H1 (cell line): ENCODE measurements around the gene RCBTB1. TPM values are rescaled to one million over a fixed set of nuclear protein-coding genes. Genes with fewer than 3 reads are reported as not detected.

ENCODE experiments used
- CTCF ChIA-PET: fragments of 300-600 bp; sonication (Branson Sonifier 250); formaldehyde crosslinking; loops from one replicate; lab custom pipeline; 2021; ENCODE audit not compliant: partially characterized antibody; lab: Charles Lee
- POLR2A ChIA-PET: fragments of 300-600 bp; sonication (Branson Sonifier 250); formaldehyde crosslinking; loops from one replicate; lab custom pipeline; 2021; ENCODE audit warnings: inconsistent platforms; ENCODE audit not compliant: partially characterized antibody; lab: Charles Lee
- DNase-seq, 2 experiments: peaks; one replicate each; pipeline versions ENCODE4 v3.0.0 to v3.0.0-alpha.2; 2010 to 2022; ENCODE audit warnings: low spot score in 2 of 2, low read depth in 1 of 2, mixed read lengths in 1 of 2
- FAIRE-seq: peaks from 2 replicates; lab custom pipeline; 2011; peaks lifted over from hg19 to GRCh38; lab: Jason Lieb, UNC
- H2AFZ ChIP-seq: 2 replicates; pipeline ENCODE4 v1.8.1; 2012; ENCODE audit warnings: low read length, inconsistent platforms
- H2AK5ac ChIP-seq: 2 replicates; pipeline ENCODE4 v1.6.1; 2013; ENCODE audit warnings: low read depth, low read length
- H2BK120ac ChIP-seq: replicated peaks from 2 replicates; pipeline ENCODE3; 2013; ENCODE audit warnings: low read depth, low read length, inconsistent platforms
- H2BK12ac ChIP-seq: 2 replicates; pipeline ENCODE4 v1.6.1; 2013; ENCODE audit warnings: low read depth, low read length
- H2BK15ac ChIP-seq: 2 replicates; pipeline ENCODE4 v1.6.1; 2013; ENCODE audit warnings: low read length
- H2BK20ac ChIP-seq: 2 replicates; pipeline ENCODE4 v1.6.1; 2013; ENCODE audit warnings: low read length
- H2BK5ac ChIP-seq: 2 replicates; pipeline ENCODE4 v1.6.1; 2013; ENCODE audit warnings: low read depth, low read length
- H3K14ac ChIP-seq: 2 replicates; pipeline ENCODE4 v1.6.1; 2013; ENCODE audit warnings: inconsistent platforms; ENCODE audit not compliant: insufficient read length
- H3K18ac ChIP-seq: 2 replicates; pipeline ENCODE4 v1.6.1; 2013; ENCODE audit warnings: low read length; ENCODE audit errors: extremely low read depth
- H3K23ac ChIP-seq: 2 replicates; pipeline ENCODE4 v1.6.1; 2013; ENCODE audit warnings: inconsistent platforms; ENCODE audit not compliant: insufficient read length
- H3K23me2 ChIP-seq: 2 replicates; pipeline ENCODE4 v1.6.1; 2013; ENCODE audit warnings: low read depth, low read length
- H3K27ac ChIP-seq: 2 replicates; pipeline ENCODE4 v1.6.1; 2011; ENCODE audit warnings: low read depth, low read length, inconsistent platforms
- H3K27me3 ChIP-seq, 4 experiments: replicated peaks in 1 of 4; 1 replicate in 1 of 4; 2 replicates in 3 of 4; pipeline versions ENCODE4 v1.6.1 to v1.8.1; 2011 to 2013; ENCODE audit warnings: low read length in 3 of 4, mild to moderate bottlenecking in 3 of 4, inconsistent platforms in 2 of 4, mixed read lengths in 2 of 4, moderate library complexity in 1 of 4; ENCODE audit not compliant: control insufficient read depth in 3 of 4, insufficient read depth in 3 of 4; ENCODE audit errors: extremely low read depth in 1 of 4
- H3K36me3 ChIP-seq, 4 experiments: 2 replicates each; pipeline versions ENCODE4 v1.6.1 to v1.8.1; 2011 to 2013; ENCODE audit warnings: mild to moderate bottlenecking in 4 of 4, low read length in 3 of 4, moderate library complexity in 2 of 4, control low read depth in 1 of 4, inconsistent platforms in 1 of 4; ENCODE audit not compliant: insufficient read depth in 4 of 4, control insufficient read depth in 2 of 4
- H3K4ac ChIP-seq: replicated peaks from 2 replicates; pipeline ENCODE3; 2013; ENCODE audit warnings: low read length, low read depth, mixed read lengths, inconsistent platforms; ENCODE audit not compliant: insufficient read length
- H3K4me1 ChIP-seq, 4 experiments: replicated peaks in 1 of 4; 1 replicate in 1 of 4; 2 replicates in 3 of 4; pipeline versions ENCODE4 v1.6.1 to v1.8.1; 2011 to 2013; ENCODE audit warnings: low read length in 3 of 4, inconsistent platforms in 2 of 4, mixed read lengths in 1 of 4; ENCODE audit not compliant: insufficient read depth in 4 of 4, control insufficient read depth in 3 of 4
- H3K4me2 ChIP-seq, 2 experiments: 2 replicates each; pipeline versions ENCODE4 v1.6.1 to v1.8.1; 2011 to 2013; ENCODE audit warnings: low read depth in 2 of 2, low read length in 2 of 2, control low read depth in 1 of 2, inconsistent platforms in 1 of 2, mild to moderate bottlenecking in 1 of 2; ENCODE audit not compliant: insufficient read depth in 1 of 2
- H3K4me3 ChIP-seq, 4 experiments: fragments of 200-600, 300-600 bp in 1 of 4; sonication (generic), shearing (Covaris generic), sonication (Bioruptor Twin) in 1 of 4; 2 replicates each; pipeline versions ENCODE4 v1.5.1 to v1.8.1; 2011 to 2016; ENCODE audit warnings: low read length in 4 of 4, low read depth in 3 of 4, control low read depth in 2 of 4, inconsistent platforms in 2 of 4, mild to moderate bottlenecking in 2 of 4, mixed read lengths in 1 of 4, moderate library complexity in 1 of 4; ENCODE audit not compliant: insufficient read depth in 2 of 4; ENCODE audit errors: extremely low read depth in 1 of 4
- H3K56ac ChIP-seq: replicated peaks from 2 replicates; pipeline ENCODE3; 2013; ENCODE audit warnings: low read depth, mild to moderate bottlenecking, mixed read lengths, low read length, inconsistent platforms; ENCODE audit not compliant: insufficient read length
- H3K79me1 ChIP-seq: 2 replicates; pipeline ENCODE4 v1.6.1; 2013; ENCODE audit warnings: low read depth, low read length, control low read depth
- H3K79me2 ChIP-seq, 2 experiments: 2 replicates each; pipeline versions ENCODE4 v1.6.1 to v1.8.1; 2012 to 2013; ENCODE audit warnings: low read length in 2 of 2, mild to moderate bottlenecking in 2 of 2, inconsistent platforms in 1 of 2; ENCODE audit not compliant: insufficient read depth in 2 of 2, control insufficient read depth in 1 of 2
- H3K9ac ChIP-seq, 4 experiments: replicated peaks in 1 of 4; 1 replicate in 1 of 4; 2 replicates in 3 of 4; pipeline versions ENCODE4 v1.6.1 to v1.8.1; 2011 to 2013; ENCODE audit warnings: low read depth in 3 of 4, low read length in 3 of 4, control low read depth in 2 of 4, mild to moderate bottlenecking in 2 of 4, moderate library complexity in 2 of 4, inconsistent platforms in 1 of 4; ENCODE audit errors: extremely low read depth in 1 of 4
- H3K9me3 ChIP-seq, 2 experiments: 2 replicates each; pipeline versions ENCODE4 v1.6.1 to v1.8.1; 2012 to 2013; ENCODE audit warnings: mild to moderate bottlenecking in 2 of 2, moderate library complexity in 2 of 2, control low read depth in 1 of 2, inconsistent platforms in 1 of 2, low read depth in 1 of 2, low read length in 1 of 2, mixed read lengths in 1 of 2; ENCODE audit not compliant: insufficient read depth in 2 of 2
- H4K20me1 ChIP-seq, 2 experiments: replicated peaks in 1 of 2; 2 replicates each; pipeline versions ENCODE3 to v1.8.1; 2011 to 2013; ENCODE audit warnings: inconsistent platforms in 2 of 2, low read length in 2 of 2, mild to moderate bottlenecking in 1 of 2; ENCODE audit not compliant: insufficient read depth in 2 of 2, control insufficient read depth in 1 of 2
- H4K5ac ChIP-seq: 2 replicates; pipeline ENCODE4 v1.6.1; 2013; ENCODE audit warnings: low read length, low read depth, mixed read lengths, inconsistent platforms; ENCODE audit not compliant: insufficient read length
- H4K8ac ChIP-seq: 2 replicates; pipeline ENCODE4 v1.8.0; 2013; ENCODE audit warnings: mild to moderate bottlenecking, moderate library complexity, low read length, inconsistent platforms; ENCODE audit not compliant: insufficient read depth; ENCODE audit errors: extremely low read depth
- H4K91ac ChIP-seq: replicated peaks from 2 replicates; pipeline ENCODE3; 2013; ENCODE audit warnings: low read length, mixed read lengths, inconsistent platforms; ENCODE audit not compliant: insufficient read length
- KDM5A ChIP-seq: fragments of 200-600 bp; IDR thresholded peaks from 2 replicates; pipeline ENCODE4 v1.7.1; 2012; ENCODE audit warnings: mild to moderate bottlenecking, low read length, inconsistent platforms, mixed read lengths
- POLR2A ChIP-seq, 2 experiments: IDR thresholded peaks; 1 replicate in 1 of 2; 2 replicates in 1 of 2; pipeline ENCODE4 v1.6.1; 2011; ENCODE audit warnings: low read depth in 2 of 2, low read length in 2 of 2, mild to moderate bottlenecking in 2 of 2; ENCODE audit errors: control extremely low read depth in 1 of 2
- SIX5 ChIP-seq: IDR thresholded peaks from 2 replicates; pipeline ENCODE4 v1.6.1; 2011; ENCODE audit warnings: mild to moderate bottlenecking, low read depth, low read length
- ZNF274 ChIP-seq: IDR thresholded peaks from 2 replicates; pipeline ENCODE4 v1.7.0; 2012; ENCODE audit warnings: low read length, borderline replicate concordance; ENCODE audit errors: extremely low read depth
- WGBS, 2 experiments: shearing (Covaris generic) in 1 of 2; methylation state at CpG; one replicate each; pipeline versions ENCODE4 v1.1.6 to v1.1.7; 2013 to 2015; ENCODE audit warnings: low lambda C conversion rate in 2 of 2, mixed read lengths in 2 of 2, inconsistent platforms in 1 of 2, low coverage in 1 of 2, missing lambda C conversion rate in 1 of 2; ENCODE audit not compliant: insufficient replicate concordance in 2 of 2, insufficient coverage in 1 of 2, insufficient read length in 1 of 2; ENCODE audit errors: extremely low coverage in 1 of 2, missing lambda C conversion rate in 1 of 2; 5-methylcytosine and 5-hydroxymethylcytosine counted together
- polyA plus RNA-seq, 7 experiments: library from polyadenylated mRNA; depleted of rRNA in 3 of 7; stranded (reverse) in 5 of 7; unstranded in 2 of 7; fragments of >200 nt in 5 of 7; fragments of 200-250 nt in 2 of 7; gene quantifications; 1 replicate in 5 of 7; 2 replicates in 1 of 7; 4 replicates in 1 of 7; pipeline versions ENCODE4 v1.2.1 to v1.2.3, GENCODE V29; 2011 to 2013; ENCODE audit warnings: missing spikeins in 2 of 7, mixed read lengths in 2 of 7
- total RNA-seq: library from RNA; stranded (reverse); fragmentation: NEBNext Ultra II Directional; extraction: Animal tissue kit (Norgen Biotek cat#: 25700); gene quantifications from 2 replicates; pipeline ENCODE4 v1.2.1, GENCODE V29; 2021

The RCBTB1 gene
- total and polyA plus RNA-seq, 2 of the 8 experiments (the other 6 are each of a cell fraction or from before 2014, with no cell fraction given) = 13.7 to 29.8 TPM

- FAIRE-seq (no peak), DNase-seq (no peak)
- Histone ChIP-seq H2BK120ac (no peak overlapping the region), H4K91ac (no peak overlapping the region), H2AFZ (no peak overlapping the region), H4K5ac (no peak overlapping the region), H3K36me3 (peaks cover 0 to 39% (median 11%) of the 10 kb centered on the region in 4 experiments; a peak in 7 of 8 replicates), H3K4me2 (no peak overlapping the region), H3K23ac (no peak overlapping the region), H2AK5ac (no peak overlapping the region), H2BK20ac (no peak overlapping the region), H3K9ac (no peak overlapping the region), H3K27ac (no peak overlapping the region), H3K4me1 (no peaks in the 10 kb centered on the region), H3K18ac (no peak overlapping the region), H3K9me3 (peaks cover 0 to 6% of the 10 kb centered on the region in 2 experiments; a peak in 1 of 4 replicates), H3K4me3 (no peak overlapping the region), H2BK15ac (no peak overlapping the region), H2BK12ac (no peak overlapping the region), H3K79me2 (no peaks in the 10 kb centered on the region), H4K8ac (no peak overlapping the region), H4K20me1 (peaks cover 0 to 1% of the 10 kb centered on the region in 2 experiments), H3K14ac (no peak overlapping the region), H2BK5ac (no peak overlapping the region), H3K27me3 (no peaks in the 10 kb centered on the region), H3K56ac (no peak overlapping the region), H3K23me2 (no peaks in the 10 kb centered on the region), H3K4ac (no peak overlapping the region), H3K79me1 (no peaks in the 10 kb centered on the region)
- 68% methylated on average over 4 of the region's 5 CpGs; no CpG with 5 or more reads in 1 of the 2 experiments for WGBS, 2 experiments
- ChIA-PET POLR2A (no interaction called here), CTCF (no interaction called here)
- TF ChIP-seq ZNF274 = no peak
- TF ChIP-seq POLR2A (IDR thresholded peaks at IDR 0.05; ENCODE audit: control extremely low read depth in 1 of 2, low read depth in 2 of 2, low read length in 2 of 2) = no peak
- no peak for TF ChIP-seq KDM5A
- TF ChIP-seq SIX5 = no peak
Measured at GRCh38 chr13:49563516-49563915, 21.8 kb downstream of the RCBTB1 start.
